Upper lobe of left lung (tissue), 6 donors: ENCODE data around the gene SMARCE1. TPM values are rescaled to one million over a fixed set of nuclear protein-coding genes. Genes with fewer than 3 reads are reported as not detected.

Experiments used
- total RNA-seq, 6 donors: library from RNA; depleted of rRNA in 4 of 6; stranded (reverse); fragments of >200 nt in 4 of 6; gene quantifications; one replicate each; pipeline versions ENCODE4 v1.1.0 to v1.2.1, GENCODE V29; 2016 to 2021
- donor health status: DM: no; HTN: no; CAD: no; lungs with moderate emphysema.
- donor health status: DM: no; HTN: yes; CAD: no; lungs with severe emphysema.

Gene SMARCE1
- total RNA-seq, 6 donors from 2014 or later, result 39.8 to 91.4 (median 65.8) TPM

Other genes starting within 250 kb of the SMARCE1 start
- gene TOP2A, start 229.9 kb downstream of the SMARCE1 start, total RNA-seq, result 10 to 100 TPM in 2 of 6 donors, 1 to 10 TPM in 3, under 1 TPM in 1; under 0.01 to 14.5 (median 6.2) TPM
- 100 to 1,000 TPM in 4 of 6 donors, 10 to 100 TPM in 2; 80.7 to 524 (median 169) TPM for gene IGFBP4, start 204.4 kb downstream of the SMARCE1 start, total RNA-seq
- 1 to 10 TPM in 4 of 6 donors, under 1 TPM in 1, not detected in 1; 0.54 to 5.1 (median 1.1) TPM for gene TNS4, start 146.2 kb downstream of the SMARCE1 start, total RNA-seq
- gene CCR7, start 82.3 kb downstream of the SMARCE1 start, total RNA-seq, result 1 to 10 TPM in 3 of 6 donors, under 1 TPM in 1, not detected in 2; 0.30 to 2.8 (median 1.4) TPM
- 1 to 10 TPM in 1 of 6 donors, under 1 TPM in 1, not detected in 4; 0.86 to 1.2 TPM for gene KRT222, start 17.4 kb upstream of the SMARCE1 start, total RNA-seq
- not detected for gene KRT24, start 55.9 kb upstream of the SMARCE1 start, total RNA-seq
- gene KRT25, start 107.5 kb upstream of the SMARCE1 start, total RNA-seq, result not detected
- gene KRT26, start 124.4 kb upstream of the SMARCE1 start, total RNA-seq, result not detected
- 1 to 10 TPM in 1 of 6 donors, under 1 TPM in 3, not detected in 2; 0.24 to 1.4 (median 0.65) TPM for gene KRT27, start 134.7 kb upstream of the SMARCE1 start, total RNA-seq
- not detected for gene KRT28, start 152.1 kb upstream of the SMARCE1 start, total RNA-seq
- 10 to 100 TPM in 4 of 6 donors, 1 to 10 TPM in 2; 4.2 to 35.0 (median 13.5) TPM for gene KRT10, start 174.8 kb upstream of the SMARCE1 start, total RNA-seq
- not detected for gene KRT12, start 219.4 kb upstream of the SMARCE1 start, total RNA-seq
- under 1 TPM in 2 of 6 donors, not detected in 4; 0.31 to 0.37 TPM for gene KRT20, start 237.4 kb upstream of the SMARCE1 start, total RNA-seq